IMR-90 (cell line): ENCODE results near the gene ZFAND6. TPM values are rescaled to one million over a fixed set of nuclear protein-coding genes. Genes with fewer than 3 reads are reported as not detected.

Source experiments
- ATAC-seq: fragments of 200-7000 bp; cut with Tn5 transposase; 2 replicates; pipeline ENCODE4 v1.9.1; 2020; ENCODE audit warnings: low read depth, mild to moderate bottlenecking, moderate library complexity
- BruUV-seq: library from RNA; stranded (reverse); fragments of 400-500 nt; replicated peaks from 2 replicates; lab custom pipeline; 2021; lab: Mats Ljungman, UMichigan
- CTCF ChIA-PET: fragments of 300-600 bp; formaldehyde crosslinking; extraction: SDS; loops from one replicate; lab custom pipeline; 2021; ENCODE audit warnings: antibody characterized with exemption; lab: Yijun Ruan, JAX
- POLR2A ChIA-PET: fragments of 300-600 bp; sonication (Branson Sonifier 250); formaldehyde crosslinking; loops from one replicate; lab custom pipeline; 2022; ENCODE audit warnings: antibody characterized with exemption; ENCODE audit not compliant: unreplicated experiment; lab: Charles Lee
- DNase-seq: peaks from one replicate; pipeline ENCODE4 v3.0.0; 2013
- H2AFZ ChIP-seq: replicated peaks from 2 replicates; pipeline ENCODE3; 2013; ENCODE audit warnings: low read length, mild to moderate bottlenecking; ENCODE audit not compliant: poor library complexity
- H2AK5ac ChIP-seq: 2 replicates; pipeline ENCODE4 v1.6.1; 2013; ENCODE audit warnings: low read depth, low read length, inconsistent platforms
- H2AK9ac ChIP-seq: replicated peaks from 2 replicates; pipeline ENCODE3; 2013; ENCODE audit warnings: mild to moderate bottlenecking, low read depth, low read length, moderate library complexity; ENCODE audit not compliant: poor library complexity
- H2BK120ac ChIP-seq: 2 replicates; pipeline ENCODE4 v1.6.1; 2013; ENCODE audit warnings: low read depth, low read length, inconsistent platforms
- H2BK15ac ChIP-seq: 3 replicates; pipeline ENCODE4 v1.6.1; 2013; ENCODE audit warnings: low read depth, low read length, inconsistent platforms
- H2BK20ac ChIP-seq: 2 replicates; pipeline ENCODE4 v1.6.1; 2013; ENCODE audit warnings: low read depth, mild to moderate bottlenecking, inconsistent platforms, low read length, moderate library complexity
- H2BK5ac ChIP-seq: 2 replicates; pipeline ENCODE4 v1.6.1; 2013; ENCODE audit warnings: mild to moderate bottlenecking, low read depth, low read length, inconsistent platforms; ENCODE audit not compliant: poor library complexity, severe bottlenecking
- H3K14ac ChIP-seq: replicated peaks from 2 replicates; pipeline ENCODE4 v1.6.1; 2013; ENCODE audit warnings: low read depth, low read length, inconsistent platforms
- H3K18ac ChIP-seq: 2 replicates; pipeline ENCODE4 v1.6.1; 2013; ENCODE audit warnings: low read depth, low read length, control low read depth
- H3K23ac ChIP-seq: 2 replicates; pipeline ENCODE4 v1.6.1; 2013; ENCODE audit warnings: low read depth, low read length, inconsistent platforms
- H3K27ac ChIP-seq: 2 replicates; pipeline ENCODE4 v1.5.1; 2013; ENCODE audit warnings: mild to moderate bottlenecking, control low read depth, low read length; ENCODE audit not compliant: insufficient read depth
- H3K27me3 ChIP-seq: 2 replicates; pipeline ENCODE4 v1.6.1; 2013; ENCODE audit warnings: low read length; ENCODE audit not compliant: control insufficient read depth, insufficient read depth
- H3K36me3 ChIP-seq: 2 replicates; pipeline ENCODE4 v1.6.1; 2013; ENCODE audit warnings: low read length, mixed read lengths; ENCODE audit not compliant: control insufficient read depth, insufficient read depth
- H3K4ac ChIP-seq: 2 replicates; pipeline ENCODE4 v1.6.1; 2013; ENCODE audit warnings: low read depth, low read length, inconsistent platforms
- H3K4me1 ChIP-seq: 2 replicates; pipeline ENCODE4 v1.6.1; 2013; ENCODE audit warnings: low read length, mixed read lengths; ENCODE audit not compliant: control insufficient read depth, insufficient read depth
- H3K4me2 ChIP-seq: 2 replicates; pipeline ENCODE4 v1.6.1; 2013; ENCODE audit warnings: low read depth, mild to moderate bottlenecking, control low read depth, low read length, moderate library complexity
- H3K4me3 ChIP-seq: 2 replicates; pipeline ENCODE4 v1.5.1; 2013; ENCODE audit warnings: low read depth, mild to moderate bottlenecking, control low read depth, low read length, moderate library complexity; ENCODE audit not compliant: insufficient read depth
- H3K56ac ChIP-seq: 2 replicates; pipeline ENCODE4 v1.6.1; 2013; ENCODE audit warnings: low read length, inconsistent platforms; ENCODE audit not compliant: insufficient read depth; ENCODE audit errors: extremely low read depth
- H3K79me1 ChIP-seq, 2 experiments: 2 replicates each; pipeline ENCODE4 v1.6.1; 2013; ENCODE audit warnings: low read length in 2 of 2, inconsistent platforms in 1 of 2, low read depth in 1 of 2
- H3K9ac ChIP-seq: 2 replicates; pipeline ENCODE4 v1.6.1; 2013; ENCODE audit warnings: low read depth, low read length, control low read depth
- H3K9me1 ChIP-seq: 2 replicates; pipeline ENCODE4 v1.6.1; 2013; ENCODE audit warnings: low read length, inconsistent platforms; ENCODE audit not compliant: insufficient read depth
- H3K9me3 ChIP-seq: 2 replicates; pipeline ENCODE4 v1.6.1; 2013; ENCODE audit warnings: low read length; ENCODE audit not compliant: control insufficient read depth, insufficient read depth
- H4K20me1 ChIP-seq: 2 replicates; pipeline ENCODE4 v1.6.1; 2013; ENCODE audit warnings: low read length, inconsistent platforms; ENCODE audit not compliant: insufficient read depth
- H4K5ac ChIP-seq: 2 replicates; pipeline ENCODE4 v1.6.1; 2013; ENCODE audit warnings: mild to moderate bottlenecking, low read depth, low read length, control low read depth
- H4K8ac ChIP-seq, 2 experiments: 2 replicates each; pipeline ENCODE4 v1.6.1; 2013; ENCODE audit warnings: low read depth in 2 of 2, low read length in 2 of 2, control low read depth in 1 of 2, inconsistent platforms in 1 of 2
- H4K91ac ChIP-seq: 2 replicates; pipeline ENCODE4 v1.6.1; 2013; ENCODE audit warnings: low read depth, low read length, inconsistent platforms; ENCODE audit not compliant: insufficient read depth
- MAFK ChIP-seq: IDR thresholded peaks from 2 replicates; pipeline ENCODE4 v1.6.1; 2012; ENCODE audit warnings: low read depth, low read length, improper control_type of control experiment
- MXI1 ChIP-seq: IDR thresholded peaks from 2 replicates; pipeline ENCODE4 v1.6.1; 2012; ENCODE audit warnings: low read depth, mild to moderate bottlenecking, low read length, moderate library complexity, borderline replicate concordance
- POLR2A ChIP-seq: IDR thresholded peaks from 2 replicates; pipeline ENCODE4 v1.6.1; 2012; ENCODE audit warnings: mild to moderate bottlenecking, low read depth, low read length
- WGBS, 2 experiments: methylation state at CpG; one replicate each; pipeline versions ENCODE4 v1.1.5 to v1.1.7; 2013; ENCODE audit warnings: missing lambda C conversion rate in 2 of 2; ENCODE audit not compliant: insufficient read length in 1 of 2; ENCODE audit errors: extremely low coverage in 2 of 2; 5-methylcytosine and 5-hydroxymethylcytosine counted together
- dilution Hi-C: fragments of 300-500 bp; cut with HindIII; formaldehyde crosslinking; loops from one replicate; pipeline ENCODE4 v1.14.3; 2018; ENCODE audit warnings: low sequenced_read_pairs; ENCODE audit not compliant: unreplicated experiment
- in situ Hi-C: fragments of 300-500 bp; cut with MboI; formaldehyde crosslinking; loops from 3 replicates; pipeline ENCODE4 v1.14.3; 2019; ENCODE audit warnings: low sequenced_read_pairs, inconsistent platforms, mixed read lengths
- intact Hi-C: fragments of 100-400 bp; cut with micrococcal nuclease; formaldehyde crosslinking; loops from 2 replicates; pipeline ENCODE4 v1.10.0; 2022
- polyA plus RNA-seq, 3 experiments: library from polyadenylated mRNA; depleted of rRNA; stranded (reverse); fragments of >200 nt; gene quantifications; 2 replicates each; pipeline ENCODE4 v1.2.3, GENCODE V29; 2012; ENCODE audit warnings: low replicate concordance in 1 of 3
- total RNA-seq: library from RNA; depleted of rRNA; stranded (reverse); fragments of >200 nt; gene quantifications from 2 replicates; pipeline ENCODE4 v1.2.3, GENCODE V29; 2012

The ZFAND6 gene
- total and polyA plus RNA-seq, 2 of the 4 experiments (the other 2 are of a cell fraction) = 77.5 to 96.4 TPM

DNA sequence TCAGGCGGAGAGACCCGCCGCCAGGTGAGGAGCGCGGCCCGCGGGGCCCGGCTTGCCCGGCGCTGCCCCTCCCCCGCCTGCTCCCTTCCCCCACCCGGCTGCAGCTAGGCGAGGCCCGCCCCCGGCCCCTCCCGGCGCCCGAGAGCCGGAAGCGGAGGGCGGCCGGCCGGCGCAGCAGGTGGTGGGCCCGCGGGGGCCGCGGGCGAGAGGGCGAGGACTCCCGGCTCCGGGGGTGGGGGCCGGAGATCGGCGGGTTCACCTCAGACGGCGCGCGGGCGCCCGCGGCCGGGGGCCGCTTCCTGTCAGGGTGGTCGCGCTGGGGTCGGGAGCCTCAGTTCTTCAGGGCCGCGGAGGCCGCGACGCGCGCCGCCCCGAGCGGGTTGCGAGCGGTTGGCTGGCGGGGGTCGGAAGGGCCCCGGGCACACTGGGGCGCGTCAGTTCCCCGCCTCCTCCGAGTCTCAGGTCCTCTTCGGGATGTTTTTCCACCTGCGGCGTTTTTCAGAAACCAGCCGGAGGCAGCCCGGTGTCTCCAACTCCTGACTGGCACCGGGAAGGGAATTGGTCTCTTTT is 395 bp downstream of the ZFAND6 start:
- Histone ChIP-seq H2BK15ac (no peak overlapping the region), H3K18ac (no peak overlapping the region), H3K9me3 (no peaks in the 10 kb centered on the region), H3K4me3 (peak overlapping the region; percentile 77), H2AK5ac (no peak overlapping the region), H4K20me1 (peaks cover 11% of the 10 kb centered on the region; the same call in 1 of the 2 replicates), H2BK20ac (no peak overlapping the region), H3K4ac (no peak overlapping the region), H2BK120ac (no peak overlapping the region), H3K9ac (peak overlapping the region; percentile 63), H3K56ac (no peak overlapping the region), H3K14ac (0 out of 2 replicates have a peak overlapping the region, but pooled peaks have one; percentile 15), H3K27me3 (no peaks in the 10 kb centered on the region; the same call in 1 of the 2 replicates), H4K5ac (no peak overlapping the region), H3K9me1 (no peaks in the 10 kb centered on the region), H3K4me2 (peak overlapping the region; percentile 81), H4K91ac (no peak overlapping the region), H2AK9ac (peak overlapping the region; percentile 84), H3K23ac (peak overlapping the region; percentile 39; the same call in 1 of the 2 replicates), H3K27ac (peak overlapping the region; percentile 61), H4K8ac (no peak overlapping the region; a peak in 1 of 4 replicates), H2AFZ (peak overlapping the region; percentile 97), H3K4me1 (peaks cover 3% of the 10 kb centered on the region; the same call in 1 of the 2 replicates), H3K79me1 (peaks cover 0 to 21% of the 10 kb centered on the region in 2 experiments; a peak in 2 of 4 replicates), H2BK5ac (peak overlapping the region; percentile 82), H3K36me3 (no peaks in the 10 kb centered on the region)
- intact Hi-C loops (loop anchor here (10.0 kb wide), 1 partner anchor 175 kb away; no protein-coding TSS in a partner anchor), in situ Hi-C loops (no loop called here), dilution Hi-C loops (no loop called here)
- TF ChIP-seq POLR2A (peak; percentile 18; the same call in 1 of the 2 replicates), MAFK (no peak), MXI1 (0 out of 2 replicates have a peak, but pooled peaks have one; percentile 11)
- ATAC-seq (peak; percentile 82), DNase-seq (peak; percentile 16)
- ChIA-PET POLR2A (interaction anchor here (0.6 kb wide), 2 partner anchors 16 to 189 kb away, joined by 3 read pairs; no protein-coding TSS in a partner anchor), CTCF (interaction anchor here (0.6 to 1.2 kb wide), 3 partner anchors 92 to 708 kb away, joined by 3 to 4 read pairs (median 3); no protein-coding TSS in a partner anchor)
- no TSS peak for BruUV-seq
- WGBS, 2 experiments = 0% methylated on average over 2 of the region's 72 CpGs; no CpG with 5 or more reads in 1 of the 2 experiments
